GM23338 (cell line): ENCODE data around the gene ARHGAP11B.

Experiments used
- ATAC-seq: fragments of 200-7000 bp; cut with Tn5 transposase; 3 replicates; pipeline ENCODE4 v1.9.1; 2020
- DNase-seq: peaks from one replicate; pipeline ENCODE4 v3.0.0-alpha.2; 2015; ENCODE audit warnings: low spot score
- H2AFZ ChIP-seq: fragments of 200-600 bp; sonication (generic); 2 replicates; pipeline ENCODE4 v1.8.0; 2016; ENCODE audit warnings: antibody characterized with exemption, mild to moderate bottlenecking, moderate library complexity
- H3F3A ChIP-seq: fragments of 200-600 bp; sonication (generic); replicated peaks from 2 replicates; pipeline ENCODE4 v1.8.0; 2017; ENCODE audit warnings: antibody characterized with exemption, mixed run types, low read depth
- H3K27ac ChIP-seq: fragments of 200-600 bp; sonication (generic); 2 replicates; pipeline ENCODE4 v1.6.1; 2016; ENCODE audit warnings: low read depth
- H3K27me3 ChIP-seq: fragments of 200-600 bp; sonication (generic); 2 replicates; pipeline ENCODE4 v1.8.0; 2016; ENCODE audit warnings: mild to moderate bottlenecking, mixed run types, moderate library complexity; ENCODE audit not compliant: insufficient read depth
- H3K36me3 ChIP-seq: fragments of 200-600 bp; sonication (generic); 2 replicates; pipeline ENCODE4 v1.8.0; 2016; ENCODE audit warnings: mild to moderate bottlenecking; ENCODE audit not compliant: insufficient read depth
- H3K4me1 ChIP-seq: fragments of 200-600 bp; sonication (generic); 2 replicates; pipeline ENCODE4 v1.8.0; 2016; ENCODE audit warnings: mild to moderate bottlenecking, moderate library complexity; ENCODE audit not compliant: insufficient read depth
- H3K4me2 ChIP-seq: fragments of 200-600 bp; sonication (generic); 2 replicates; pipeline ENCODE4 v1.7.1; 2017; ENCODE audit warnings: mixed run types
- H3K4me3 ChIP-seq: fragments of 200-600 bp; sonication (generic); 2 replicates; pipeline ENCODE4 v1.6.1; 2016; ENCODE audit warnings: mixed run types
- H3K79me2 ChIP-seq: fragments of 200-600 bp; sonication (generic); replicated peaks from 2 replicates; pipeline ENCODE4 v1.8.0; 2017; ENCODE audit warnings: mild to moderate bottlenecking; ENCODE audit not compliant: insufficient read depth
- H3K9me2 ChIP-seq: fragments of 200-600 bp; sonication (generic); 2 replicates; pipeline ENCODE4 v1.8.0; 2017; ENCODE audit not compliant: insufficient read depth
- H4K20me1 ChIP-seq: fragments of 200-600 bp; sonication (generic); replicated peaks from 2 replicates; pipeline ENCODE4 v1.8.0; 2017; ENCODE audit warnings: mild to moderate bottlenecking; ENCODE audit not compliant: insufficient read depth
- H3K27ac Mint-ChIP-seq: 2 replicates; pipeline ENCODE4 v1.8.0; 2020; ENCODE audit warnings: inconsistent platforms, mild to moderate bottlenecking, moderate library complexity, mixed read lengths
- H3K27me3 Mint-ChIP-seq: 3 replicates; pipeline ENCODE4 v1.8.0; 2022; ENCODE audit warnings: low read depth, mild to moderate bottlenecking, moderate library complexity, mixed read lengths, inconsistent platforms; ENCODE audit not compliant: insufficient read depth, poor library complexity
- H3K36me3 Mint-ChIP-seq: 3 replicates; pipeline ENCODE4 v1.8.0; 2021; ENCODE audit warnings: low read depth, mild to moderate bottlenecking, inconsistent platforms, moderate library complexity, mixed read lengths
- H3K4me1 Mint-ChIP-seq: 3 replicates; pipeline ENCODE4 v1.8.0; 2020; ENCODE audit warnings: mild to moderate bottlenecking, inconsistent platforms, mixed read lengths
- H3K4me3 Mint-ChIP-seq: 3 replicates; pipeline ENCODE4 v1.8.0; 2021; ENCODE audit warnings: moderate library complexity, mild to moderate bottlenecking, inconsistent platforms, mixed read lengths
- H3K9me3 Mint-ChIP-seq: 3 replicates; pipeline ENCODE4 v1.8.0; 2020; ENCODE audit warnings: moderate library complexity, mild to moderate bottlenecking, inconsistent platforms, mixed read lengths
- CREB1 ChIP-seq: fragments of 250-450 bp; sonication (Bioruptor Pico); IDR thresholded peaks from 2 replicates; pipeline ENCODE4 v1.5.0; 2020; ENCODE audit warnings: low read depth, mild to moderate bottlenecking, moderate library complexity
- EZH2 ChIP-seq: fragments of 200-600 bp; sonication (generic); IDR thresholded peaks from one replicate; pipeline ENCODE4 v1.8.0; 2017; ENCODE audit warnings: antibody characterized with exemption, mild to moderate bottlenecking, low read depth; ENCODE audit not compliant: unreplicated experiment
- EZH2phosphoT487 ChIP-seq: fragments of 200-600 bp; sonication (generic); IDR thresholded peaks from one replicate; pipeline ENCODE4 v1.8.1; 2018; ENCODE audit warnings: antibody characterized with exemption; ENCODE audit not compliant: unreplicated experiment
- JUNB ChIP-seq: IDR thresholded peaks from one replicate; pipeline ENCODE4 v1.6.1; 2016; ENCODE audit warnings: antibody characterized with exemption; ENCODE audit not compliant: unreplicated experiment
- NANOG ChIP-seq: IDR thresholded peaks from 2 replicates; pipeline ENCODE4 v1.6.1; 2016; ENCODE audit warnings: antibody characterized with exemption, borderline replicate concordance
- POLR2AphosphoS5 ChIP-seq: IDR thresholded peaks from 2 replicates; pipeline ENCODE4 v1.6.1; 2016; ENCODE audit warnings: antibody characterized with exemption, low read depth
- STAT1 ChIP-seq: IDR thresholded peaks from one replicate; pipeline ENCODE4 v1.6.1; 2016; ENCODE audit warnings: antibody characterized with exemption; ENCODE audit not compliant: unreplicated experiment
- ZNF114 ChIP-seq: fragments of 250-450 bp; sonication (Bioruptor Pico); IDR thresholded peaks from 2 replicates; pipeline ENCODE4 v1.5.0; 2020; ENCODE audit warnings: mild to moderate bottlenecking, moderate library complexity
- ZNF331 ChIP-seq: fragments of 250-450 bp; sonication (Bioruptor Pico); IDR thresholded peaks from 2 replicates; pipeline ENCODE4 v1.5.0; 2020; ENCODE audit warnings: low read depth, mild to moderate bottlenecking, moderate library complexity
- TF ChIP-seq, protein P1 (sequence below), 2 experiments: fragments of 200-600 bp in 1 of 2; sonication (generic) in 1 of 2; conservative IDR thresholded peaks; 2 replicates each; pipeline versions ENCODE4 v1.5.1 to v1.6.1; 2016 to 2017; ENCODE audit warnings: antibody characterized with exemption in 2 of 2, low read depth in 2 of 2, mild to moderate bottlenecking in 2 of 2, moderate library complexity in 1 of 2
- TF ChIP-seq, protein P2 (sequence below): IDR thresholded peaks from one replicate; pipeline ENCODE4 v1.6.1; 2018; ENCODE audit warnings: antibody characterized with exemption; ENCODE audit not compliant: unreplicated experiment
- TF ChIP-seq, protein P3 (sequence below): IDR thresholded peaks from 2 replicates; pipeline ENCODE4 v1.6.1; 2016; ENCODE audit warnings: antibody characterized with exemption

ARHGAP11B gene

GRCh38 chr15:30670056-30670455, 44.1 kb downstream of the ARHGAP11B start (continued):
- TF ChIP-seq, protein P1, sequence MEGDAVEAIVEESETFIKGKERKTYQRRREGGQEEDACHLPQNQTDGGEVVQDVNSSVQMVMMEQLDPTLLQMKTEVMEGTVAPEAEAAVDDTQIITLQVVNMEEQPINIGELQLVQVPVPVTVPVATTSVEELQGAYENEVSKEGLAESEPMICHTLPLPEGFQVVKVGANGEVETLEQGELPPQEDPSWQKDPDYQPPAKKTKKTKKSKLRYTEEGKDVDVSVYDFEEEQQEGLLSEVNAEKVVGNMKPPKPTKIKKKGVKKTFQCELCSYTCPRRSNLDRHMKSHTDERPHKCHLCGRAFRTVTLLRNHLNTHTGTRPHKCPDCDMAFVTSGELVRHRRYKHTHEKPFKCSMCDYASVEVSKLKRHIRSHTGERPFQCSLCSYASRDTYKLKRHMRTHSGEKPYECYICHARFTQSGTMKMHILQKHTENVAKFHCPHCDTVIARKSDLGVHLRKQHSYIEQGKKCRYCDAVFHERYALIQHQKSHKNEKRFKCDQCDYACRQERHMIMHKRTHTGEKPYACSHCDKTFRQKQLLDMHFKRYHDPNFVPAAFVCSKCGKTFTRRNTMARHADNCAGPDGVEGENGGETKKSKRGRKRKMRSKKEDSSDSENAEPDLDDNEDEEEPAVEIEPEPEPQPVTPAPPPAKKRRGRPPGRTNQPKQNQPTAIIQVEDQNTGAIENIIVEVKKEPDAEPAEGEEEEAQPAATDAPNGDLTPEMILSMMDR (conservative IDR thresholded peaks at IDR 0.05; ENCODE audit: low read depth in 2 of 2): no peak
- TF ChIP-seq, protein P2, sequence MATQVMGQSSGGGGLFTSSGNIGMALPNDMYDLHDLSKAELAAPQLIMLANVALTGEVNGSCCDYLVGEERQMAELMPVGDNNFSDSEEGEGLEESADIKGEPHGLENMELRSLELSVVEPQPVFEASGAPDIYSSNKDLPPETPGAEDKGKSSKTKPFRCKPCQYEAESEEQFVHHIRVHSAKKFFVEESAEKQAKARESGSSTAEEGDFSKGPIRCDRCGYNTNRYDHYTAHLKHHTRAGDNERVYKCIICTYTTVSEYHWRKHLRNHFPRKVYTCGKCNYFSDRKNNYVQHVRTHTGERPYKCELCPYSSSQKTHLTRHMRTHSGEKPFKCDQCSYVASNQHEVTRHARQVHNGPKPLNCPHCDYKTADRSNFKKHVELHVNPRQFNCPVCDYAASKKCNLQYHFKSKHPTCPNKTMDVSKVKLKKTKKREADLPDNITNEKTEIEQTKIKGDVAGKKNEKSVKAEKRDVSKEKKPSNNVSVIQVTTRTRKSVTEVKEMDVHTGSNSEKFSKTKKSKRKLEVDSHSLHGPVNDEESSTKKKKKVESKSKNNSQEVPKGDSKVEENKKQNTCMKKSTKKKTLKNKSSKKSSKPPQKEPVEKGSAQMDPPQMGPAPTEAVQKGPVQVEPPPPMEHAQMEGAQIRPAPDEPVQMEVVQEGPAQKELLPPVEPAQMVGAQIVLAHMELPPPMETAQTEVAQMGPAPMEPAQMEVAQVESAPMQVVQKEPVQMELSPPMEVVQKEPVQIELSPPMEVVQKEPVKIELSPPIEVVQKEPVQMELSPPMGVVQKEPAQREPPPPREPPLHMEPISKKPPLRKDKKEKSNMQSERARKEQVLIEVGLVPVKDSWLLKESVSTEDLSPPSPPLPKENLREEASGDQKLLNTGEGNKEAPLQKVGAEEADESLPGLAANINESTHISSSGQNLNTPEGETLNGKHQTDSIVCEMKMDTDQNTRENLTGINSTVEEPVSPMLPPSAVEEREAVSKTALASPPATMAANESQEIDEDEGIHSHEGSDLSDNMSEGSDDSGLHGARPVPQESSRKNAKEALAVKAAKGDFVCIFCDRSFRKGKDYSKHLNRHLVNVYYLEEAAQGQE: no peak
- no peak for TF ChIP-seq EZH2phosphoT487
- TF ChIP-seq, protein P3, sequence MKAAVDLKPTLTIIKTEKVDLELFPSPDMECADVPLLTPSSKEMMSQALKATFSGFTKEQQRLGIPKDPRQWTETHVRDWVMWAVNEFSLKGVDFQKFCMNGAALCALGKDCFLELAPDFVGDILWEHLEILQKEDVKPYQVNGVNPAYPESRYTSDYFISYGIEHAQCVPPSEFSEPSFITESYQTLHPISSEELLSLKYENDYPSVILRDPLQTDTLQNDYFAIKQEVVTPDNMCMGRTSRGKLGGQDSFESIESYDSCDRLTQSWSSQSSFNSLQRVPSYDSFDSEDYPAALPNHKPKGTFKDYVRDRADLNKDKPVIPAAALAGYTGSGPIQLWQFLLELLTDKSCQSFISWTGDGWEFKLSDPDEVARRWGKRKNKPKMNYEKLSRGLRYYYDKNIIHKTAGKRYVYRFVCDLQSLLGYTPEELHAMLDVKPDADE: no peak
- TF ChIP-seq ZNF114 (CRISPR knock-in tag): no peak
- TF ChIP-seq STAT1: no peak

GRCh38 chr15:30671309-30671708, 45.4 kb downstream of the ARHGAP11B start:
- Mint-ChIP-seq H3K27me3 (no peaks in the 10 kb centered on the region), H3K27ac (no peak overlapping the region), H3K4me1 (peaks cover 4% of the 10 kb centered on the region; the same call in 2 of the 3 replicates), H3K4me3 (no peak overlapping the region), H3K36me3 (peaks cover 16% of the 10 kb centered on the region), H3K9me3 (no peaks in the 10 kb centered on the region)
- Histone ChIP-seq H3K79me2 (peaks cover 12% of the 10 kb centered on the region; the same call in 1 of the 2 replicates), H3K27ac (no peak overlapping the region), H4K20me1 (peaks cover 10% of the 10 kb centered on the region; the same call in 1 of the 2 replicates), H3K4me3 (no peak overlapping the region), H3K27me3 (no peaks in the 10 kb centered on the region), H3F3A (no peaks in the 10 kb centered on the region), H3K4me2 (no peak overlapping the region), H3K4me1 (no peaks in the 10 kb centered on the region), H2AFZ (no peak overlapping the region), H3K36me3 (no peaks in the 10 kb centered on the region; the same call in 1 of the 2 replicates), H3K9me2 (no peaks in the 10 kb centered on the region)
- ATAC-seq: no peak
- no peak for DNase-seq
- TF ChIP-seq ZNF114 (CRISPR knock-in tag): no peak
- no peak for TF ChIP-seq JUNB
- no peak for TF ChIP-seq EZH2
- TF ChIP-seq POLR2AphosphoS5: no peak
- no peak for TF ChIP-seq NANOG
- TF ChIP-seq, protein P2: no peak
- no peak for TF ChIP-seq CREB1 (CRISPR knock-in tag)
- no peak for TF ChIP-seq EZH2phosphoT487
- TF ChIP-seq ZNF331 (CRISPR knock-in tag): no peak
- TF ChIP-seq, protein P1 (conservative IDR thresholded peaks at IDR 0.05; ENCODE audit: low read depth in 2 of 2): no peak
- TF ChIP-seq, protein P3: no peak
- no peak for TF ChIP-seq STAT1
